DMS53 (cell line): Measurements from ENCODE around the gene FOXN1.
"Not testable (repeated sequence)": the region's sequence is repeated elsewhere in the genome, so short reads cannot be mapped to it uniquely, and the experiment has no call there.

Source experiments
- DNase-seq: peaks from one replicate; lab custom pipeline; 2025; lab: John Stamatoyannopoulos, UW

Gene FOXN1

DNA sequence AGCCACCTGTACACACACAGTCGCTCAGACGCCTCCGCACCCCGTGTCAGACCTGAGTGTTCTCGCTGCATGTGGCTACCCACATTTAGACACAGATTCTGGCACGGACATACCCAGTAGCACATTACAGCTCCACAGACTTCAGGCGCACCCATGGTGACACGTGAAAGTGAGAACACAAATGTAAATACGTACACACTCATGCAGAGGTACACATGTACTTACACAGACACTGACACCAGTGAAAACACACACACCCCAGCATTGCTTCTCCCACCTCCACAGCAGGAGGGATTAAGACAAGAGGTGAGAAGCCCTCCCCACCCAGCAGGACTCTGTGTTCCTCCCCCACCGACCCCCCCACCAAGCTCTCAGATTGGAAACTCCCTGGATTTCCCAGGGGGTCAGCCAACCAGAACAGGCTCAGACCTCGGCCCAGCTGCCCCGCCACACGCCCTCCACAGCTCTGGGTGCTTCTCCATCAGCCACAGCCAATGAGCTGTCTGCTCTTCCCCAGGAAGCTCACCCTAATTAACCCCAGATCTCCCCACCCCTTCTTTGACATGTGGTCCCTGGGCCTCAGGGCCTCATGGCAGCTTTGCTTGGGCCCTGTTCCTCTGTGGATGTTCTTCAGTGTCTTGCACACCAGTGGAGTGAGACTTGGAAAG lies 5.3 kb upstream of the FOXN1 start:
- DNase-seq, result no peak

DNA sequence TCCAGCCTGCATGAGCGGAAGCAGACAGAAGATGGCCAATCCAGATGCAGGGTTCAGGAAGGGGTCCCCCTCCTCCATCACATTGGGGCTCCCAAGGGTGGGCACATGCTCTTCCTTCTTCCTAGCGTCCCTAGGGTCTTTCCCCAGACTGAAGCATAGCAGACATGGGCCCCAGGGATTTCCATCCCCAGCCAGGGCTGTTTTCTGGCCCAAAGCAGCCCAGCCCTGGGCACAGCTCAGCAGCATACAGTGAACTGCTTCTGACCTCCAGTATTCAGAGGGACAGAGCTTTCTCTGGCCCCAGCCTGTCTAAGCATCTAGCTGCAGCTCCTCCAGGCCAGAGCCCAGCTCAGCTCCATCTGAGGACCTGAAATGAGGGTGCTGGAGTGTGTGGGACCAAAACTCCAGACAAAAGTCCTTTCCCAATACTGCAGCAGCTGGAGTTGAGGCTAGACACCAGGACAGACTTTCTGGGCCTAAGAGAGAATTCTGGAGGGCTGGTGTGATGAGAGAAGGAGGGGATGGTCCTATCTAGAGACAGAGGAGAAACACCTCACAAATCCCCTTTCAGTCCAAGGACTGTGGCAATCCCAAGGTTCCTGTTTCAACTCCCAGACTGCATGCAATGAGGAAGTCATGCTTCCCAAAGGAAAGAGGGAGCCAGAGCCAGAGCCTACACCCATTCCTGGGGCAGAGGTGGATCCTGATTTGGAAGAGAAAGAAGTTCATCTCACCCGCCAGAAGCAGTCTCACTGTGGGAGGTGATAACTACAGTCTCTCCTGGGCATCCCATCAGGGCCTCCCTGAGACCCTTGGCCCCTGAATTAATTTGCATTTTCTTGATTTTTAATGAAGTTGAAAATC lies 4.5 kb upstream of the FOXN1 start:
- no peak for DNase-seq

- DNase-seq, result no peak
Measured at GRCh38 chr17:28503420-28503819, 2.7 kb upstream of the FOXN1 start.

DNA sequence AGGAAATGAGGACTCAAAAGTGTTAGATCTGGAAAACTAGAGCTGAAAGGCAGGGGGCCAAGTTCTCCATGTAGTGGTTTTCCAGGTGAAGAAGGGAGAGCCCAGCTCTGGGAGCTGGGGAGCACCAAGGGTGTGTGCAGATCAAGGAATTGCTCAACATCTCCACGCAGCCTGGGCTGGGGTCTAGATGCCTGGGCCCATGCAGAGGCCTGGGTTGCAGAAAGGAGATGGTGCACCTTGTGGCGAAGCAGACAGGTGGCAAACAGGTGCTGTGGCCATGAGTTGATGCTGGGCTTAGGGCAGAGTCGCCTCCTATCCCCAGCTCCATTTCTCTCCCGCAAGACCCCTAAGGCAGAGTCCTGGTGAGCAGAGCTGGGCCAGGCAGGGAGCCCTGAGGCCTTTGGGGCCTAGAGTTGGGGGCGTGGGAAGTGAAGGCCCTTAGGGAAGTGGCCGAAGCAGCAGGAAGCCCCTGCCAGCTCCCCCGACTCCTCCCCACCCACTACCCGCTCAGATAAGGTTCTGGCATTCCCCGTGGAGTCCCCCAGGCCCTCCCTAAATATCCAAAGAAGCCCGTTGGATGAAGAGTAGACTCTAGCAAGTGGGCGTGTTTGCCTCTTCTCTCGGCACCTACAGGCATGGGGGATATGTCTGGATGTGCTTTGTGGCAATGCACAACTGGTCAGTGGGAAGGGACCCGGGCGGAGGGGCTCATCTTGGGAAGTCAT lies 777 bp downstream of the FOXN1 start:
- no peak for DNase-seq

GRCh38 chr17:28507567-28508203 lies 1.5 kb downstream of the FOXN1 start:
- no peak for DNase-seq

DNA sequence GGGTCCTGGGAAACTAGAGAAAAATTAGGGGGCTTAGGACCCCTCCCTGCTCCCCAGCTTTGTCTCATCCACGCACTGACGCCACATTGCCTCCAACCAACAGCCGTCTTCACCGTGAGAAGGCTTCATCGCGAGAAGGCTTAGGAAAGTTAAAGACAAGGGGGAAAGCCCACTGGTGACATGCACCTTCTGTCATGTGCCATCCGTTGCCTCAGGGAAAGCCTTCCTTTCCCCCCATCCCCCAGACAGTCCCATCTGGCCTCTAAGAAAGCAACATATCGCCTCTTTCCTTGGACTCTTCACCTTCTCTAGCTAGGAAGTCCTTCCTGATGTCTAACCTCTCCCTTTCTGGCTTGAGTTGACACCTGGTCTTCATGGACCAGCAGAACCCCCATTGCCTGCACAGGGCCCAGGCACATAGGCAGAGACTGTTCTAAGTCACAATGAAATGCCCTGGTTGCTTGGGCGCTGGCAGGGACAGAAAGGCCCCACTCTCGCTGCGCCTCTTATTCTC lies 2.1 kb downstream of the FOXN1 start:
- no peak for DNase-seq

- no peak for DNase-seq
Measured at GRCh38 chr17:28509789-28510188, 3.6 kb downstream of the FOXN1 start.

- no peak for DNase-seq
Measured at GRCh38 chr17:28511858-28512461, 5.8 kb downstream of the FOXN1 start.

DNA sequence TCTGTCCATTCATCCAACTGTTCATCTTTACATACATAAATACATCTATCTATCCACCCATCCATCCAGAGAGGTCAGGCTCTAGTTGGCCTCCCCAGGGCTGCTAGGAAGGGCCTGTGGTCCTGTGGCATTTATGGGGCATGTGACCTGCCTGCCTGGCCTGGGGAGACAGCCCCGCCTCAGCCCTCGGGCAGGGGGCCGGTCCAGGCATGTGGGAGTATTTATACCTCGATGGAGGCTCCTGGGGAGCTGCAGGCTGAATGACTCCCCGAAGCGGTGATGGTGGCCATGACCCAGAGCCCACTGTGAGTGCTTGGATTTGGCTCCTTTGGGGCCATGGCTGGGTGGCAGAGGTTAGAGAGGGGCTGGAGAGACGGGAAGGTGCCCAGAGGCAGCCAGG lies 7.3 kb downstream of the FOXN1 start:
- no peak for DNase-seq

GRCh38 chr17:28514561-28515002 lies 8.4 kb downstream of the FOXN1 start:
- DNase-seq, result no peak

GRCh38 chr17:28515518-28515917 lies 9.4 kb downstream of the FOXN1 start:
- no peak for DNase-seq

DNA sequence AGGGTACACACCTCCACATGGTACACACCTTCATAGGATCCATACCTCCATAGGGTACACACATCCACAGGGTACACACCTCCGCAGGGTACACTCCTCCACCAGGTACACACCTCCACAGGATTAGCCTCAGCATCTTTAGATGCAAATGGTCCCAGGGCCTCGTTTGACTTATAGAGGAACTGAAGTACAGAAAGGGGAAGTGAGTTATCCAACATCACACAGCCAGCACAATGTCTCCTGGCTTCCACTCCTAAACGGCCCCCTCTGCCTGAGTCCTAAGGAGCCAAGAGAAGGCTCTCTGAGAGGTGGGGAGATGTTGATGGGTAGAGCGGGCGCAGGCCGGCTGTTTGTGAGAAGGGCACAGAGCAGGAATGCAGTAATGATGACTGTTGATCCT lies 12.0 kb downstream of the FOXN1 start:
- DNase-seq, result no peak

GRCh38 chr17:28518578-28518977 lies 12.4 kb downstream of the FOXN1 start:
- no peak for DNase-seq

GRCh38 chr17:28519236-28519635 lies 13.1 kb downstream of the FOXN1 start:
- no peak for DNase-seq

- DNase-seq, result no peak
Measured at GRCh38 chr17:28520687-28521086, 14.5 kb downstream of the FOXN1 start.

DNA sequence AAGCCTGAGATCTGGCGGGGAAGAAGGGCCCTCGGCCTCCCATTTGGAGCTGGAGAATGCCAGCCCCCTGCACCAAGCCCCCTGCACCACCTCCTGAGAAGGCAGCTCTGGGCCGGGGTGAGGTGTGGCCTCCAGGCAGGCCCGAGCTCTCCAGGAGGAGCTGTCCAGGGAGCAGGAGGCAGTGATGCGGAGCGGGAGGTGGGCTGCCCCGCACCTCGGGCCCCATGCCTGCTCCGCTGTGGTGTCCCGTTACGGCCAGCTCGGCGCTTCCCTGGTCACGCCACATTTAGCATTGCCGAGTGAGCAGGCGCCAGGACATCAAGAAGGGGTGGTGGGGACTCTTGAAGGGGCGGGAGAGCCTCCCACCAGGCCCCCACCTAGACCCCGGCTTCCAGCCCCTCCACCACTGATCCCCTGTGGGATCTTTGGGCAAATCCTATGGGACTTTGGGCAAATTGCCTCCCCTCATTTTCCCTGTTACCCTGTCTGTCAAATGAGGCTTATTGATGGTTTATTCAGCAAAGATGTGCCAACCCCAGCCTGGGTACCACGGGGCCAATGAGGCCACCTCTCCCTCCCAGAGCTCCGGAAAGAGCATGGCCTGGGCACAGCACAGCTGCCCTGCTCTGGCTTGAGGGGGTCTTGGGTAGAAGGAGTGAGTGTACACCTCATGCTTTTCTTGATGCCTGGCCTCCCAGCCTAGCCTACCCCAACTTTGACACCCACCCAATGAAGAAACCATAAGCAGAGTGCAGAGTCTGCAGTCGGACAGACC lies 15.3 kb downstream of the FOXN1 start:
- DNase-seq, result no peak

DNA sequence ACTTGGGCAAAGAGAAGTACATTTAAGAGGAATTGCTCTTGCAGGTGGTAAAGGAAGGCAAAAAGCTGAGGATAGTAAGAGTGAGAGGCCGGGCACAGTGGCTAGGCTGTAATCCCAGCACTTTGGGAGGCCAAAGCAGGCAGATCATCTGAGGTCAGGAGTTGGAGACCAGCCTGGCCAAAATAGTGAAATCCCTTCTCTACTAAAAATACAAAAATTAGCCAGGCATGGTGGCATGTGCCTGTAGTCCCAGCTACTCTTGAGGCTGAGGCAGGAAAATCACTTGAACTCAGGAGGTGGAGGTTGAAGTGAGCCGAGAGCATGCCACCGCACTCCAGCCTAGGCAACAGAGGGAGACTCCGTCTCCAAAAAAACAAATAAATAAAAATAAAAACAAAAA lies 16.1 kb downstream of the FOXN1 start:
- not testable (repeated sequence) for DNase-seq

GRCh38 chr17:28523186-28523585 lies 17.0 kb downstream of the FOXN1 start:
- no peak for DNase-seq

GRCh38 chr17:28523876-28524275 lies 17.7 kb downstream of the FOXN1 start:
- no peak for DNase-seq

GRCh38 chr17:28524476-28525424 lies 18.6 kb downstream of the FOXN1 start:
- DNase-seq, result peak; percentile 13
